ENCODE measurements around the gene AZGP1. TPM values are rescaled to one million over a fixed set of nuclear protein-coding genes. Genes with fewer than 3 reads are reported as not detected.
"Not testable (repeated sequence)": the region's sequence is repeated elsewhere in the genome, so short reads cannot be mapped to it uniquely, and the experiment has no call there.

Gene AZGP1
- total RNA-seq, 1 experiment from 2014 or later: 0.62 TPM

- DNase-seq (ENCODE audit: low read depth): not testable (repeated sequence)
These were observed 23.2 kb downstream of the AZGP1 start for GRCh38 chr7:99952649-99953048.

- not testable (repeated sequence) for DNase-seq (ENCODE audit: low read depth)
These were observed 25.0 kb downstream of the AZGP1 start for GRCh38 chr7:99950819-99951218.

- no peak for DNase-seq (ENCODE audit: low read depth)
These were observed 26.1 kb downstream of the AZGP1 start for GRCh38 chr7:99949645-99950228.

- no peak for DNase-seq (ENCODE audit: low read depth)
These were observed 28.2 kb downstream of the AZGP1 start for GRCh38 chr7:99947608-99948007.

- no peak for DNase-seq (ENCODE audit: low read depth)
These were observed 31.2 kb downstream of the AZGP1 start for GRCh38 chr7:99944497-99945070.

DNA sequence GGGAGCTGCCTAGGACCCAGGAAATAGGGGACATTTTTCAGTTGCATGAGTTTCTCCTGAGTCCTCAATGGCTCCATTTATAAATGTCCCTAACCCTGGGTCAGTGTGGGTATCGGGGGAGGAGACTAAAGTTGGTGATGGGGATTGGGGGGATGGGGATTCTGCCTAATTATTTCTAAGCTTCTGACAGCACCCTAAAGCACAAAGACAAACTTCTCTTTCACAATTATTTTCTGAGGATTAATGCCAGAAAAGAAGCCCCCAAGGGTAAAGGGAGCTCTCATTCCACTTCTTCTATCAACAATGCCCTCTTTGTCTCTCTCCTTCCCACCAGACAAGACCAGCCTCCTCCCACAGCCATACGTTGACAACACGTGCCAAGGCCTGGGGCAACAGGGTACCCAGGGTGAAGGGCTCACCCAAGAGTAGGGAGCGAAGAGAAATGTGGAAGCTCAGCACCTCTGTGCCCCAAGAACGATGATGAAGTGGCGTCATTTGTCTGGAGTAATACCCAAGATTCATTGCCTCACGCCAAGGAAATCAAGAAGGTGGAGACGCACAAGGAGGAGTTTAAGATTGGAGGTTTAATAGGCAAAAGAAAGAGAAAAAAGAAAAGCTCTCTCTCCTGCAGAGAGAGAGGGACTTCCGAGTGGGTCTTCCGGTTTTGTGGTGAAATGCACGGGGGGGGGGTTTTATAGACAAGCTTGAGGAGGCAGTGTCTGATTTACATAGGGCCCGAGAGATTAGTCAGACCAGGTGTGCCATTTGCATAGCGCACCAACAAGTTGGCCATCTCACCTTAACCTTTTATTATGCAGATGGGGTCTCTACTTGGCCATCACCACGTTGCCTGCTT lies 32.0 kb downstream of the AZGP1 start:
- no peak for DNase-seq (ENCODE audit: low read depth)

- DNase-seq (ENCODE audit: low read depth): no peak
These were observed 37.5 kb downstream of the AZGP1 start for GRCh38 chr7:99938296-99938695.

- not testable (repeated sequence) for DNase-seq (ENCODE audit: low read depth)
These were observed 40.8 kb downstream of the AZGP1 start for GRCh38 chr7:99935009-99935408.

- no peak for DNase-seq (ENCODE audit: low read depth)
These were observed 45.5 kb downstream of the AZGP1 start for GRCh38 chr7:99930376-99930775.

DNA sequence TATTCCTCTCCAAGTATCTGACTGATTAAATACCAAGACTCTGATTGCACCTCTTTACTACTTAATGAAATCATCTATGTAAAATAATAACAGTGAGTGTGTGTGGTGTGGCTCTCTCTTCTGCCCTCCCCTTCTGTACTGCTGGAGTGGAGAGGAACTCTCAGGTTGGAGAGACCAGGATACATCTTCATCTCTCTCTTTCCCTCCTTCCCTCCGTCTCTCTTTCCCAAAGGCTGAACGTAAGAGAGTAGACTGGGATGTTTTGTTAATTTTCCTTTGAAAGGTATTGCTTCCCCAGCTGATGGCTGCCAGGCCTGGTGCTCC lies 46.1 kb downstream of the AZGP1 start:
- DNase-seq (ENCODE audit: low read depth): no peak

DNA sequence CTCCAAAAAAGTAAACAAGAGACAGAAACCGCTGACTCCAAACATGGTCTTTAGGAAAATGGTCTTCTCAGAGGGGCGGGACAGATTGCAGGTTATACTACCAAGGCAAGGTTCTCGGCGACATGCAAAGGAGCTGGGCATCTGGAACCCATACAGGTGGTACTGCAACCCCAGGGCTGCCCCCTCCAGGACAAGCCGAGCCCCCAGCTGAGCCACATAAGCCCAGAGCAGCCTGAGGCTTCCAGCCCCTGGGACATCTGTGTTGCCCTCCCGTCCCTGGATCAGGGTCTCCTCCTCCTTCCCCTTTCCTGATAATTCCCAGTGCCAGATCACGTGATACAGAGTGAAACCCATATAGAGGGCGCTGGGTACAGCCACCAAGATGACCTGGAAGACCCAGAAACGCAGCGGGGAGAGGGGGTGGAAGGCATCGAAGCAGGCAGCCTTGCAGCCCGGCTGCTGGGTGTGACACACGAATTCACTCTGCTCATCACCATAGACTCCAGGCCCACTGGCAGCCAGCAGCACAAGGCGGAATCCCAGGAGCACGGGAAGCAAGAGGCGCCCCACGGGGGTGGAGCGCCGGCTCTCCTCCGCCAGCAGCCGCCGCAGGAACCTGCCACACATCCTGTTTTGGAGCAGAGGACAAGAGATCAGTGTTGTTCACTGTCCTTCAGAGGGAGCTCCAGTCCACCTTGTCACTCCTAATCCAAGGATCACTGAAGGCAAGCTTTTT lies 46.7 kb downstream of the AZGP1 start, which contains the start of gene GJC3:
Gene GJC3 (minus strand): TSS at position 627 of the 736 bp plus-strand sequence. CDS start 0 bp downstream, at position 627.
- DNase-seq (ENCODE audit: low read depth): peak; percentile 72

- no peak for DNase-seq (ENCODE audit: low read depth)
These were observed 47.6 kb downstream of the AZGP1 start for GRCh38 chr7:99928188-99928587.

- DNase-seq (ENCODE audit: low read depth): no peak
These were observed 48.3 kb downstream of the AZGP1 start for GRCh38 chr7:99927536-99927935.

GRCh38 chr7:99926321-99926720 lies 49.5 kb downstream of the AZGP1 start:
- no peak for DNase-seq (ENCODE audit: low read depth)

GRCh38 chr7:99923200-99923599 lies 52.6 kb downstream of the AZGP1 start:
- DNase-seq (ENCODE audit: low read depth): no peak

DNA sequence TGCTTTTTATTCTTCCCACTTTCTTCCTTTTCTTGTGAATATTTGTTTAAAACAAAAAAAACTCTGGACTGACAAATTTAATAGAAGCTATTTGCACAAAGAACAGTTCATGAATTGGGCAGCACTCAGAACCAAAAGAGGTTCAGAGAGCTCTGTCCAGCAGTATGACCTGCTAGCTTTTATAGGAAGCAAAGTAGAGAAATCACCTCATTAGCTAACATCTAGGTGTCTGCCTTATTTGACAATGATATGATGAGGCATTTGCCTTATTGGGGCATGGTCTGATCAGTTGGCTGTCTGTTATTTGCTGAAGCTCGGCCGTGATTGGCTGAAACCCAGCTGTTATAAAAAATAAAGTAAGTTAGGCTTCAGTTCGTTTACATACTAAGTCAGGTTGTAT lies 55.7 kb downstream of the AZGP1 start:
- DNase-seq (ENCODE audit: low read depth): peak; percentile 24

GRCh38 chr7:99919814-99920112 lies 56.1 kb downstream of the AZGP1 start:
- no peak for DNase-seq (ENCODE audit: low read depth)

- peak; percentile 92 for DNase-seq (ENCODE audit: low read depth)
These were observed 56.6 kb downstream of the AZGP1 start, which contains the start of gene TRIM4 for GRCh38 chr7:99918959-99919813. Gene TRIM4, minus strand, starts transcription at chr7:99919530. Its CDS starts 129 bp downstream, at chr7:99919401.

Measured in M059J (cell line).